Thymus (tissue), 11 donors: ENCODE results near the gene EVX1. TPM values are rescaled to one million over a fixed set of nuclear protein-coding genes. Genes with fewer than 3 reads are reported as not detected.

Source experiments
- DNase-seq, 9 donors: peaks; one replicate each; pipeline ENCODE4 v3.0.0-alpha.2; 2013; ENCODE audit warnings: low spot score in 9 of 9, low read depth in 6 of 9, missing footprints in 1 of 9
- H3K27ac ChIP-seq, 2 donors: one replicate each; pipeline ENCODE4 v1.5.1; 2013; ENCODE audit warnings: control low read depth in 1 of 2, low read depth in 1 of 2, low read length in 1 of 2, mild to moderate bottlenecking in 1 of 2, moderate library complexity in 1 of 2
- H3K27me3 ChIP-seq, 2 donors: one replicate each; pipeline ENCODE4 v1.5.1; 2013; ENCODE audit warnings: low read length in 1 of 2; ENCODE audit not compliant: control insufficient read depth in 2 of 2, insufficient read depth in 1 of 2
- H3K36me3 ChIP-seq, 2 donors: one replicate each; pipeline ENCODE4 v1.5.1; 2013; ENCODE audit warnings: low read length in 1 of 2, mild to moderate bottlenecking in 1 of 2, moderate library complexity in 1 of 2; ENCODE audit not compliant: control insufficient read depth in 2 of 2, insufficient read depth in 2 of 2
- H3K4me1 ChIP-seq, 2 donors: one replicate each; pipeline ENCODE4 v1.5.1; 2013; ENCODE audit warnings: low read length in 2 of 2; ENCODE audit not compliant: control insufficient read depth in 2 of 2, insufficient read depth in 2 of 2
- H3K4me3 ChIP-seq, 2 donors: one replicate each; pipeline ENCODE4 v1.5.1; 2013; ENCODE audit warnings: low read length in 2 of 2, control low read depth in 1 of 2, mild to moderate bottlenecking in 1 of 2
- H3K9me3 ChIP-seq, 2 donors: one replicate each; pipeline ENCODE4 v1.5.1; 2013; ENCODE audit warnings: low read length in 1 of 2, mild to moderate bottlenecking in 1 of 2; ENCODE audit not compliant: control insufficient read depth in 2 of 2, insufficient read depth in 1 of 2
- WGBS: extraction: QIAGEN DNeasy Blood & Tissue Kit; methylation state at CpG from one replicate; pipeline ENCODE4 v1.1.7; 2013; 5-methylcytosine and 5-hydroxymethylcytosine counted together
- polyA plus RNA-seq: library from polyadenylated mRNA; stranded (reverse); fragments of 200-250 nt; gene quantifications from one replicate; pipeline ENCODE4 v1.2.3, GENCODE V29; 2013
- total RNA-seq: library from RNA; stranded (reverse); fragments of 120-200 nt; gene quantifications from one replicate; pipeline ENCODE4 v1.2.4, GENCODE V29; 2013
- donor health status: healthy.

EVX1 gene
- total and polyA plus RNA-seq, 2 donors = 0.05 TPM; not detected in 1

DNA sequence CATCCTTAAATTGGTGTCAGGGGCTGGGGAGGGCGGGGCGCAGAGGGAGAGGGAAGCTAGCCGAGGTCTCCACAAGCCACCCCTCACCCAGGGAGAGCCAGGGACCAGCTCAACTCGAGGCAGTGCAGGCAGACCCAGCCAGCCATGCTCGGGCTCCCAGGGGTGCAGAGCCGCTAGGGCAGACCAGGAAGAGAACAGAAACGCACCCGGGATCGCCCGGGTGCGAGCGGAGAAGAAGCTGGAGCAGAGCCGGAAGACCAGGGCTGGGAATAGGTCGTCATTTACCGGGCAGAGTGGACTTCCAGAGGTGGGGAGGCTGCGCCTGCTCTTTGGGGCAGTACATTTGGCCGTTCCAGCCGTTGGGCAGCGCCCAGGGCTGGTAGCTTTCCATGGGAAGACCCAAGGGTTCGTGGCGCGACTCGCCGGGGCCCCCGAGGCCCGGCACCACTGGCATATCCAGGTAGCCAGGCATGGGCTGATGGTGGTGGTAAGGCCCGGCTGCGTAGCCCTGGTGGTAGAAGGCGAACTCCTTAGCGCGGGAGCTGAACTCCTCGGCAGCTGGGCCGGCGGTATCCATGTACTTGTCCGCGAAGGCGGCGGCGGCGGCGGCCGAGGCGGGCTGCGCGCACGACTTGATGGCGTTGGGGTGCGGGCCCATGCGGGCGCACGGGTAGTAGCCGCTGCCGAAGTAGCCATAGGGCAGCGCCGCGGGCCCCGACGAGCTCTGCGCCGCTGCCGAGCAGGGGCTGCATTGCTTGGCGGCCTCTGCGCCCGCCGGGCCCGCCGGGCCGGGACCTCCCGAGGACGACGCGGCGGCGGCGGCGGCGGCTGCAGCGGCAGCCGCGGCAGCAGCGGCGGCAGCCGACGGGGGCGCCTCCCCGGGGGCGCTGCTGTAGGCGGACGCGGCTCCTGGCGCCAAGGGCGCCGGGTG, 43.5 kb upstream of the EVX1 start:
- no peak overlapping the region for H3K27ac ChIP-seq
- 3% methylated on average over 93 of the region's 93 CpGs for WGBS
- peak overlapping the region in 1 of 2 donors; percentile 65 for H3K4me3 ChIP-seq
- no peaks in the 10 kb centered on the region for H3K36me3 ChIP-seq
- DNase-seq = no peak
- peaks cover 0 to 1% of the 10 kb centered on the region in 2 donors for H3K9me3 ChIP-seq
- H3K27me3 ChIP-seq = peaks cover 85 to 97% of the 10 kb centered on the region in 2 donors
- peaks cover 9 to 16% of the 10 kb centered on the region in 2 donors for H3K4me1 ChIP-seq

DNA sequence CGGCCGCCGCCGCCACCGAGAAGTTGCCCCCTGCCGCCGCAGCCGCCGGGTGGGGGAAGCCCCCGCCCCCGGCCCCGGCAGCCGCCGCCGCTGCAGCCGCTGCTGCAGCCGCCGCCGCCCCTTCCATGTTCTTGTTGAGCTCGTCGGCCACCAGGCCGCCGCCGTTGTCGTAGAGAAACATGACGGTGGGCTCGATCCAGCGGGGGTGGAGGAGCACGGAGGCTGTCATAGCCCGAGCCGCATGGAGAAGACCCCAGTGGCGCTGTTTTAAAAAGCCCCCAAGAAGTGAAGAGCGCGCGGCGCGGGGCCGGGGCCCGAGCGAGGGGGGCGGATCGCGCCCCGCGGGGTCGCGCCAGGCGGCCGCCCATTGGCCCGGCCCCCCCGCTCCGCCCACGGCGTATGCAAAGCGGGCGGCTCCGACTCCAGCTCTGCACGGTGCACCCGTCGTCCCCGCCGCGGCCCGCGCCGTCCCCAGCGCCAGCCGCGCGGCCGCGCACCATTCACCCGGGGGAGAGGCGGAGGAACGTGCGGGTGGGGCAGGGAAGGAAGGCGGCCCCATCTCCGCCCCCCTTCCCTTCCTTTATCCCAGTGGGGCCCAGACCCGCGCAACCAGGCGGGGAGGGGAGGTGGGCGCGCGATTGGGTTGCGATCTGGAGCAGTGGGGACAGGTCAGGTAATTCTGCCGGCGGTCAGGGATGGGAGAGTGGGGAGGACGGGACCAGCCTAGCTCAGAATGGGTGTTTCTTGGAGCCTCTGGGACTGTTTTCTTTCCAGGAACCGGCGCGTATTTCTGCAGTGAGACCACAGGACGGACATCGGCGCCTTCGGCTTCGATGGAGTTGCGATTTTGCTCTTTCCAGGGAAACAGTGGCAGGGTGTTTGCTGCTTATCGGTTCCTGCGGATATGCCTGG, 42.5 kb upstream of the EVX1 start, which contains the start of gene HOXA13:
TSS of gene HOXA13 (minus strand) at position 243 of the 912 bp plus-strand sequence. CDS start at position 229, 14 bp downstream.
- Histone ChIP-seq H3K4me1 (peaks cover 9 to 16% of the 10 kb centered on the region in 2 donors), H3K4me3 (peak within 1 kb of the TSS in 1 of 2 donors; percentile 65), H3K36me3 (no peaks in the 10 kb centered on the region), H3K9me3 (peaks cover under 1 to 1% of the 10 kb centered on the region in 2 donors), H3K27ac (no peak within 1 kb of the TSS), H3K27me3 (peaks cover 88 to 97% of the 10 kb centered on the region in 2 donors)
- WGBS = 1% methylated on average over 99 of the region's 99 CpGs
- DNase-seq = peak in 6 of 9 donors; percentile 45 to 77 (median 55)

DNA sequence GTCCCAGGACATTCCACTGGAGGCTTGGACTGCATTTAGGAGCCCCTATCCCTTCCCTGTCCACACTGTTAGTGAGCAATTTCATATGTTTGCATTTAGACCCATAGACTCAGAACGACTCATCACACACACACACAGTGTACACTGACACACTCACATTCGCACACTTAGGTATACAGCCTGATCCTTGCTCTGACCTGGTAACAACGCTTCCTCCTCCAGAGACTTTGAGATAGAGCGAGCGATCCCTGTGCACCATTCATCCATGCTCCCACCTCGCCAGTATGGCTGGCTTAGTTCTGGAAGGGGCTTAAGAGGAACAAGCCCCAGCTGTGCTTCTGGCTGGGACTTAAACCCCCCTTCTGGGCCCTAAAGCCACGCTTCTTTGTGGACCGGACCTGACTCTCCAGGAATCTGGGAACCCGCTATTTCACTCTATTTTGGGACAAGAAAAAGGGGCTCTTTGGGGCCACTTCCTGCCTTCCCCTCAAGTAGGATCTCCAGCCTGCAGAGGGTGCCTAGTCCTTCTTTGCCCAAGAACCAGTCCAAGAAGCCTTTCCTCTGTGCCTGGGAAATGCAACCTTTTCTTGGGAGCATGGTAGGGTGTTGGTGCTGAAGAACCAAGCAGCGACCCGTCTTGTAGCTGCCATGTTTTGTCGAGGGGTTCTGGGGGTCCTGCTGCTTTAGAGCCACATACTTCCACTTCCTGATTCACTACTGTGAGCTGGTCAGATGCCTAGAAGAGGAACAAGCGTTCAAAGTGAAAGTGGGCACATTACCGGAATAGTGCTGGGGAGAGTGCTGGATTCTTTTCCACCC, 41.6 kb upstream of the EVX1 start:
- peak overlapping the region in 1 of 2 donors; percentile 65 for H3K4me3 ChIP-seq
- no peak for DNase-seq
- no peak overlapping the region for H3K27ac ChIP-seq
- no peaks in the 10 kb centered on the region for H3K36me3 ChIP-seq
- peaks cover 9 to 16% of the 10 kb centered on the region in 2 donors for H3K4me1 ChIP-seq
- 9% methylated on average over 14 of the region's 14 CpGs for WGBS
- peaks cover 1 to 4% of the 10 kb centered on the region in 2 donors for H3K9me3 ChIP-seq
- H3K27me3 ChIP-seq = peaks cover 88 to 97% of the 10 kb centered on the region in 2 donors

DNA sequence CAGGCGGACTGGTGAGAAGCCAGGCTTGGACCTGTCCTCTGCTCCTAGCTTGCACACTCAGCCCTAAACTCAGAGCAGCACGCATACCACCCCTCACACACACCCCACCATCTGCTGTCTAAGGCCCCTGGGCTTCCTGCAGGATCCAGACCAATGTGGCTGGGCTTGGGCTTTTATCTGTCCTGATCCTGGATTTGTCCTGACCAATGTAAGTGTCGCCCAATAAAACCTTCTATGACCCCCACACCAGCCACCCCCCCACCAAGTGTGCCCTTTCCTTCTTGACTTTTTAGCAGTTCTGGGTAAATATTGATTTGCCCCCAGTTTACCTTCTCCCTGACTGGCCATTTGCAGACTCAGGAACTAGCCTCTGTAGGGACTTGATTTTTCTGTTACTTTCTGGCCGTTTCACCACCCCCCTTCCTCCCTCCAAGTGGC, 41.0 kb upstream of the EVX1 start:
- Histone ChIP-seq H3K27ac (no peak overlapping the region), H3K27me3 (peaks cover 88 to 97% of the 10 kb centered on the region in 2 donors), H3K4me1 (peaks cover 9 to 16% of the 10 kb centered on the region in 2 donors), H3K36me3 (no peaks in the 10 kb centered on the region), H3K9me3 (peaks cover 1 to 4% of the 10 kb centered on the region in 2 donors), H3K4me3 (no peak overlapping the region)
- no peak for DNase-seq
- 5% methylated on average over 4 of the region's 4 CpGs for WGBS

DNA sequence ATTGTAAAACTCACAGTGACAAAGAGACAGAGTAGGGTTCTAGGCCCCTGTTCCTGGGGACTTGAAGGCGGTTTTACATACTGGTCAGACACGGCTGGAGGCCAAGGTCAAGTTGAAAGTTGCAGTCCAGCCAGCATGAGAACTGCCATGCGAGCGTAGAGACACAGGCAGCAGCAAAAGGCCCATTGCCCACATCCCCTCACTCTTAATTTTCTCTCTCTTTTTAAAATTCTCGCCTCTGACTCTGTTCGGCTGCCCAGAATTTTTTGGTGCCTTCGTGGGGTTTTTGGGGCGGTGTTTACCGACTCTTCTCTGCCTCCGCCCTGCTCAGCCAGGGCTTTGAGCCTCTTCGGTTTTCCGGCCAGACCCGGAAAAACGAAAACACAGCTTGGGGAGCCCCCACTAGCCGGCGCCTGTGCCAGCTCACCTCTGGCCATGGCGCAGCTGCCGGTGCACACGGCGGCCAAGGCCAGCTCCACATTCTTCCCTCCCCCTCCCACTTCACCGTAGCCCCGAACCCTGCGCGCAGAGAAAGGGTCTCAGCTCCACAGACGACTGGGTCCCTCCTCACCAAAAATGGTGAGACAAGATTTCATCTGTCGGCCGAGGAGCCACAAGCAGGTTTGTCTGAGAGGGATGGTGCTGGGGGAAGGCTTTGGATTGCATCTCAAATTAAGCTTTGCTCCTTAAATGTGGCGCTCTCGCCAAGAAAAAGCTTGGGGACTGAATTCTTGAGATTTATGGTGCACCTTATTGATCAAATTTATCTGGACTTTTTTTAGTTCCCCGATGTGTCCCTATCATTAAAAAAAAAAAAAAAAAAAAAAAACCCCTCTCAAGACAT, 40.4 kb upstream of the EVX1 start:
- no peak overlapping the region for H3K4me3 ChIP-seq
- no peak overlapping the region for H3K27ac ChIP-seq
- DNase-seq = no peak
- H3K27me3 ChIP-seq = peaks cover 93 to 97% of the 10 kb centered on the region in 2 donors
- peaks cover 9 to 16% of the 10 kb centered on the region in 2 donors for H3K4me1 ChIP-seq
- 18% methylated on average over 30 of the region's 30 CpGs for WGBS
- peaks cover 1 to 4% of the 10 kb centered on the region in 2 donors for H3K9me3 ChIP-seq
- no peaks in the 10 kb centered on the region for H3K36me3 ChIP-seq

DNA sequence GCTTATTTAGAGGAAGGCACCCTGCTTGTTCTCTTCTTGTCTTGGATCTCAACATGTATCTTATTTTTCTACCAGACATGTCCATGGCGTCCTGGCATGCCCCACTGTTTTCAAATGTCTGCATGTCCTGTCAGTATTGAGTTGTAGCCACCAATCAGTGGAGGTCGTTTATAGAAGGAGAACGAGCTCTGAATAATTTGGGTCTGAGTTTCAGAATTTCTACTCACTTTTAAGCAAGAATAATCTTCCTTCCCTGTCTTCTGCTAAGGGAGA, 39.8 kb upstream of the EVX1 start:
- Histone ChIP-seq H3K9me3 (peaks cover 1 to 4% of the 10 kb centered on the region in 2 donors), H3K4me3 (no peak overlapping the region)
- 12% methylated on average over 3 of the region's 3 CpGs for WGBS

DNA sequence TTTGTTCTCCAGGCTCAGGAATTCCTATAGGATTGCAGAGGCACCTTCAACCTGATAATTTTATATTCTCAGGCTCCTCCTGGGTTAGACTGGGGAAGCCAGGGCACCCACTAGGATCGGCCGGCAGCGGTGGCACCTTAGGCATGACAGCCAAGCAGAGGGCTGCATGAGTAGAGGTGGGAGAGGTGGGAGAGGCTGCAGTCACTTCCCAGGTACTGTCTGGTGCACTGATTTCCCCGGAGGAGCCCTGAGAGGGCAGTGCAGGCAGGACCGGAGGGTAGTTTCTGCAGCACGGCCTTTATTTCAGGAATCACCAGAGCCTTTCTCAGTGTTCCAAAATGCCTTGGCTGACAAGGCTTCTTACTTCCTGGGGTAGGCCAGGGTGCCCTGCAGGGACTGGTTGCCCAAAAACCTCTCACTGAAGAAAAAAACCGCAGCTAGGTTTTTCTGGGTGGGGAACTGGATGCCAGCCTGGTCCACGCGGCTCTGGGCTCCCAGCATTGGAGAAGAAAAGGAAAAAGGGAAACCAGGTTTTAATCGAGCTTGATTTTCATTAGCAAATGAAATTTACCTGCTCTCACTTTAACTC, 39.1 kb upstream of the EVX1 start:
- Histone ChIP-seq H3K27ac (no peak overlapping the region), H3K4me3 (no peak overlapping the region), H3K27me3 (peaks cover 91 to 97% of the 10 kb centered on the region in 2 donors), H3K9me3 (peaks cover 1 to 4% of the 10 kb centered on the region in 2 donors), H3K36me3 (no peaks in the 10 kb centered on the region), H3K4me1 (peaks cover 9 to 16% of the 10 kb centered on the region in 2 donors)
- 10% methylated on average over 10 of the region's 10 CpGs for WGBS
- DNase-seq = no peak

More for the DNA sequence above, 39.8 kb upstream of the EVX1 start:
- peaks cover 92 to 97% of the 10 kb centered on the region in 2 donors for H3K27me3 ChIP-seq
- peaks cover 9 to 16% of the 10 kb centered on the region in 2 donors for H3K4me1 ChIP-seq
- DNase-seq = no peak
- H3K36me3 ChIP-seq = no peaks in the 10 kb centered on the region
- H3K27ac ChIP-seq = no peak overlapping the region
